Neural progenitor cell (in vitro differentiated cells): ENCODE data around the gene HNRNPR. TPM values are rescaled to one million over a fixed set of nuclear protein-coding genes. Genes with fewer than 3 reads are reported as not detected.
A peak's percentile ranks its signal among the peaks of the same experiment; 100 is the strongest.
"Not testable (repeated sequence)": the region's sequence is repeated elsewhere in the genome, so short reads cannot be mapped to it uniquely, and the experiment has no call there.

Experiments used
- DNase-seq: peaks from one replicate; pipeline ENCODE4 v3.0.0-alpha.2; 2016; ENCODE audit warnings: low spot score
- H2AFZ ChIP-seq: fragments of 200-600 bp; sonication (generic); replicated peaks from 2 replicates; pipeline ENCODE4 v1.6.1; 2016; ENCODE audit warnings: antibody characterized with exemption
- H3F3A ChIP-seq: fragments of 200-600 bp; sonication (generic); 2 replicates; pipeline ENCODE4 v1.6.1; 2016; ENCODE audit warnings: antibody characterized with exemption, low read depth
- H3K27ac ChIP-seq: fragments of 200-600 bp; sonication (generic); 2 replicates; pipeline ENCODE4 v1.5.1; 2016; ENCODE audit warnings: mild to moderate bottlenecking
- H3K27me3 ChIP-seq: fragments of 200-600 bp; sonication (generic); 2 replicates; pipeline ENCODE4 v1.6.1; 2016; ENCODE audit warnings: mild to moderate bottlenecking, moderate library complexity
- H3K36me3 ChIP-seq: fragments of 200-600 bp; sonication (generic); 2 replicates; pipeline ENCODE4 v1.5.1; 2016
- H3K4me1 ChIP-seq: fragments of 200-600 bp; sonication (generic); 2 replicates; pipeline ENCODE4 v1.6.1; 2016; ENCODE audit warnings: mixed run types
- H3K4me2 ChIP-seq: fragments of 200-600 bp; sonication (generic); 2 replicates; pipeline ENCODE4 v1.6.1; 2016
- H3K4me3 ChIP-seq: fragments of 200-600 bp; sonication (generic); 2 replicates; pipeline ENCODE4 v1.5.1; 2016
- H3K79me2 ChIP-seq: fragments of 200-600 bp; sonication (generic); 2 replicates; pipeline ENCODE4 v1.6.1; 2016; ENCODE audit warnings: low read depth
- H3K9ac ChIP-seq: fragments of 200-600 bp; sonication (generic); 2 replicates; pipeline ENCODE4 v1.6.1; 2016
- H3K9me3 ChIP-seq: fragments of 200-600 bp; sonication (generic); 2 replicates; pipeline ENCODE4 v1.5.1; 2016; ENCODE audit warnings: low read depth
- H4K20me1 ChIP-seq: fragments of 200-600 bp; sonication (generic); 2 replicates; pipeline ENCODE4 v1.6.1; 2016; ENCODE audit warnings: low read depth
- H3K27ac Mint-ChIP-seq: 3 replicates; pipeline ENCODE4 v1.8.0; 2021; ENCODE audit warnings: mixed read lengths
- H3K27me3 Mint-ChIP-seq: 2 replicates; pipeline ENCODE4 v1.8.0; 2022; ENCODE audit warnings: low read depth, mild to moderate bottlenecking, inconsistent platforms, moderate library complexity, mixed read lengths; ENCODE audit not compliant: insufficient read depth
- H3K36me3 Mint-ChIP-seq: 3 replicates; pipeline ENCODE4 v1.8.0; 2021; ENCODE audit warnings: mixed read lengths
- H3K4me1 Mint-ChIP-seq: 3 replicates; pipeline ENCODE4 v1.8.0; 2021; ENCODE audit warnings: mixed read lengths
- H3K4me3 Mint-ChIP-seq: 3 replicates; pipeline ENCODE4 v1.8.0; 2021; ENCODE audit warnings: mild to moderate bottlenecking, moderate library complexity, mixed read lengths
- H3K9me3 Mint-ChIP-seq: 3 replicates; pipeline ENCODE4 v1.8.0; 2020; ENCODE audit warnings: mixed read lengths
- CTCF ChIP-seq: fragments of 200-600 bp; sonication (generic); IDR thresholded peaks from 2 replicates; pipeline ENCODE4 v1.5.1; 2017; ENCODE audit warnings: antibody characterized with exemption, mild to moderate bottlenecking
- EZH2 ChIP-seq: fragments of 200-600 bp; sonication (generic); IDR thresholded peaks from 2 replicates; pipeline ENCODE4 v1.6.1; 2017; ENCODE audit warnings: antibody characterized with exemption, mild to moderate bottlenecking, moderate library complexity
- EZH2phosphoT487 ChIP-seq: fragments of 200-600 bp; sonication (generic); IDR thresholded peaks from 2 replicates; pipeline ENCODE4 v1.6.1; 2017; ENCODE audit warnings: antibody characterized with exemption
- total RNA-seq: library from RNA; depleted of rRNA; stranded (reverse); fragments of >200 nt; gene quantifications from 2 replicates; pipeline ENCODE4 v1.2.3, GENCODE V29; 2015; ENCODE audit warnings: low replicate concordance

The HNRNPR gene
- total RNA-seq, 1 donor from 2014 or later = 317 TPM

GRCh38 chr1:23330846-23331245, 13.2 kb downstream of the HNRNPR start:
- H4K20me1 ChIP-seq = peaks cover 94% of the 10 kb centered on the region
- no peak overlapping the region for H3K4me3 ChIP-seq

DNA sequence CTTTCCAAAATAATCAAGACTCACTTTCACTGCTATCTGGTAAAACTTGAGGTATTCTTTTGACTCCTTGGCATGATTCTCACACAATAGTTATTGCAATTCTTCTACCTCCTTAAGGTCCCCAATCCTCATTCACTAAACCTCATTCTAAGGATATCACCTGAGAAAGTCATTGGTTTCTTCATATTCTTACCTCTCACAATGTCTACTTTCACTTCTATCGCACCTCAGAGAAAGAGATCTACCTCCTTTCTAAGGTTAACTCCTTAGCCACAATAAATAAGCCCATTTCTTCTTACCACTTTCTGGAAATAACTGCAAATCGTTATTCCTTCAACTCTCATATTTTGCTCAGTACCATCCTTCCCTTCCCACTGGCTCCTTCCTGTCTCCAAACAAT, 18.7 kb downstream of the HNRNPR start:
- no peak for TF ChIP-seq CTCF
- TF ChIP-seq EZH2 = no peak
- TF ChIP-seq EZH2phosphoT487 = no peak
- Histone ChIP-seq H3K27me3 (no peaks in the 10 kb centered on the region), H3K9me3 (no peaks in the 10 kb centered on the region), H3K36me3 (peaks cover 52% of the 10 kb centered on the region), H3K4me3 (no peak overlapping the region), H3K27ac (no peak overlapping the region), H3K4me1 (no peaks in the 10 kb centered on the region), H3F3A (peaks cover 29% of the 10 kb centered on the region), H3K9ac (no peak overlapping the region), H4K20me1 (peaks cover 96% of the 10 kb centered on the region), H3K4me2 (no peak overlapping the region), H3K79me2 (peaks cover 96% of the 10 kb centered on the region), H2AFZ (no peak overlapping the region)
- no peaks in the 10 kb centered on the region for H3K9me3 Mint-ChIP-seq
- no peak for DNase-seq
- H3K4me1 Mint-ChIP-seq = no peaks in the 10 kb centered on the region
- peaks cover 50% of the 10 kb centered on the region for H3K36me3 Mint-ChIP-seq
- no peak overlapping the region for H3K27ac Mint-ChIP-seq
- H3K4me3 Mint-ChIP-seq = no peak overlapping the region
- no peaks in the 10 kb centered on the region for H3K27me3 Mint-ChIP-seq

More at GRCh38 chr1:23330846-23331245, 13.2 kb downstream of the HNRNPR start:
- Mint-ChIP-seq H3K27ac (no peak overlapping the region), H3K36me3 (peaks cover 60% of the 10 kb centered on the region), H3K4me3 (no peak overlapping the region), H3K9me3 (peaks cover 2% of the 10 kb centered on the region), H3K27me3 (no peaks in the 10 kb centered on the region), H3K4me1 (no peaks in the 10 kb centered on the region)
- H3K4me2 ChIP-seq = no peak overlapping the region
- peaks cover 38% of the 10 kb centered on the region for H3K36me3 ChIP-seq
- DNase-seq = no peak
- H3K9me3 ChIP-seq = no peaks in the 10 kb centered on the region
- H3K27ac ChIP-seq = no peak overlapping the region
- H3K4me1 ChIP-seq = no peaks in the 10 kb centered on the region
- peaks cover 33% of the 10 kb centered on the region for H3F3A ChIP-seq
- peaks cover 99% of the 10 kb centered on the region for H3K79me2 ChIP-seq
- TF ChIP-seq EZH2 (no peak), CTCF (no peak), EZH2phosphoT487 (no peak)
- no peak overlapping the region for H2AFZ ChIP-seq
- H3K9ac ChIP-seq = no peak overlapping the region
- no peaks in the 10 kb centered on the region for H3K27me3 ChIP-seq

GRCh38 chr1:23322770-23323169, 21.3 kb downstream of the HNRNPR start:
- Histone ChIP-seq H3F3A (peaks cover 28% of the 10 kb centered on the region), H2AFZ (no peak overlapping the region), H3K9ac (no peak overlapping the region), H3K79me2 (peaks cover 96% of the 10 kb centered on the region), H4K20me1 (peaks cover 96% of the 10 kb centered on the region), H3K9me3 (no peaks in the 10 kb centered on the region), H3K27me3 (no peaks in the 10 kb centered on the region), H3K4me2 (no peak overlapping the region), H3K4me1 (no peaks in the 10 kb centered on the region), H3K27ac (no peak overlapping the region), H3K4me3 (no peak overlapping the region), H3K36me3 (peaks cover 59% of the 10 kb centered on the region)
- Mint-ChIP-seq H3K27me3 (no peaks in the 10 kb centered on the region), H3K36me3 (peaks cover 51% of the 10 kb centered on the region), H3K4me1 (no peaks in the 10 kb centered on the region), H3K27ac (no peak overlapping the region), H3K4me3 (no peak overlapping the region), H3K9me3 (no peaks in the 10 kb centered on the region)
- no peak for TF ChIP-seq CTCF
- no peak for TF ChIP-seq EZH2
- TF ChIP-seq EZH2phosphoT487 = no peak
- no peak for DNase-seq

DNA sequence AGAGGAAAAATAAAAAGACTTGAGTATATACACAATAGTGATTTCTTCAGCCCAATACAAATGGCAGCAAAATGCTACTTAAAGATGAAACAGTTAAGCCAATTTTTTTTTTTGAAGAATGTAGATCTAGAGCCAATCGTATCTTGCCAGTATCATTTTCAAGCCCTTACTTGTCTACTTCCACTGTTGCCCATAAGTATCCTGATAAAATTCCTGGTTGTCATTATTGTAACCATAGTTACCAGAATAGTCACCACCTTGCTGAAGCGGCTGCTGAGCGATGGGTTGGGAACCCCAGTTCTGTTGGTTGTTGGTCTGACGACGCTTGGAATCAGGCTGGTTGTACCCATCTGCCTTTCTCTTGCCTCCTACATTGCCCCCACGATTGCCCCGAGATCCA, 33.8 kb downstream of the HNRNPR start:
- peaks cover 65% of the 10 kb centered on the region for H3K79me2 ChIP-seq
- H3K4me3 Mint-ChIP-seq, H3K27ac Mint-ChIP-seq, H3K4me1 ChIP-seq, H3K9me3 ChIP-seq, H3K4me2 ChIP-seq, H3K9me3 Mint-ChIP-seq, H2AFZ ChIP-seq, H3K4me1 Mint-ChIP-seq, H3K4me3 ChIP-seq, H3K27me3 ChIP-seq, H3K9ac ChIP-seq, H3K27me3 Mint-ChIP-seq, DNase-seq: not testable (repeated sequence)
- peaks cover 57% of the 10 kb centered on the region for H3F3A ChIP-seq
- H3K36me3 Mint-ChIP-seq = peaks cover 30% of the 10 kb centered on the region
- H3K27ac ChIP-seq = peak overlapping the region; percentile 11
- H4K20me1 ChIP-seq = peaks cover 64% of the 10 kb centered on the region
- peaks cover 39% of the 10 kb centered on the region for H3K36me3 ChIP-seq
